Effector memory CD4-positive, alpha-beta T cell (primary cell): ENCODE data around the gene CCDC178.

Source experiments
- DNase-seq, 3 donors: peaks; one replicate each; pipeline ENCODE4 v3.0.0-alpha.2; 2020
- H3K27ac ChIP-seq: 2 replicates; pipeline ENCODE4 v1.7.0; 2013; ENCODE audit warnings: mild to moderate bottlenecking, low read length, moderate library complexity; ENCODE audit not compliant: insufficient read depth, poor library complexity, severe bottlenecking
- H3K27me3 ChIP-seq: replicated peaks from 2 replicates; pipeline ENCODE4 v1.7.0; 2013; ENCODE audit warnings: mild to moderate bottlenecking, low read length; ENCODE audit not compliant: insufficient read depth, control insufficient read depth, poor library complexity, severe bottlenecking
- H3K36me3 ChIP-seq: 2 replicates; pipeline ENCODE4 v1.7.0; 2013; ENCODE audit warnings: mild to moderate bottlenecking, low read length, moderate library complexity; ENCODE audit not compliant: control insufficient read depth, insufficient read depth
- H3K4me1 ChIP-seq: 2 replicates; pipeline ENCODE4 v1.7.0; 2013; ENCODE audit warnings: low read length, mild to moderate bottlenecking; ENCODE audit not compliant: control insufficient read depth, insufficient read depth, poor library complexity, severe bottlenecking
- H3K4me3 ChIP-seq: 2 replicates; pipeline ENCODE4 v1.7.0; 2013; ENCODE audit warnings: low read length, low read depth, mild to moderate bottlenecking; ENCODE audit not compliant: insufficient read depth, poor library complexity, severe bottlenecking
- H3K9me3 ChIP-seq: 2 replicates; pipeline ENCODE4 v1.7.0; 2013; ENCODE audit warnings: mild to moderate bottlenecking, low read length, moderate library complexity; ENCODE audit not compliant: control insufficient read depth
- total RNA-seq, 3 donors: gene quantifications; one replicate each; lab custom pipeline; 2026; lab: John Stamatoyannopoulos, UW

CCDC178 gene, protein sequence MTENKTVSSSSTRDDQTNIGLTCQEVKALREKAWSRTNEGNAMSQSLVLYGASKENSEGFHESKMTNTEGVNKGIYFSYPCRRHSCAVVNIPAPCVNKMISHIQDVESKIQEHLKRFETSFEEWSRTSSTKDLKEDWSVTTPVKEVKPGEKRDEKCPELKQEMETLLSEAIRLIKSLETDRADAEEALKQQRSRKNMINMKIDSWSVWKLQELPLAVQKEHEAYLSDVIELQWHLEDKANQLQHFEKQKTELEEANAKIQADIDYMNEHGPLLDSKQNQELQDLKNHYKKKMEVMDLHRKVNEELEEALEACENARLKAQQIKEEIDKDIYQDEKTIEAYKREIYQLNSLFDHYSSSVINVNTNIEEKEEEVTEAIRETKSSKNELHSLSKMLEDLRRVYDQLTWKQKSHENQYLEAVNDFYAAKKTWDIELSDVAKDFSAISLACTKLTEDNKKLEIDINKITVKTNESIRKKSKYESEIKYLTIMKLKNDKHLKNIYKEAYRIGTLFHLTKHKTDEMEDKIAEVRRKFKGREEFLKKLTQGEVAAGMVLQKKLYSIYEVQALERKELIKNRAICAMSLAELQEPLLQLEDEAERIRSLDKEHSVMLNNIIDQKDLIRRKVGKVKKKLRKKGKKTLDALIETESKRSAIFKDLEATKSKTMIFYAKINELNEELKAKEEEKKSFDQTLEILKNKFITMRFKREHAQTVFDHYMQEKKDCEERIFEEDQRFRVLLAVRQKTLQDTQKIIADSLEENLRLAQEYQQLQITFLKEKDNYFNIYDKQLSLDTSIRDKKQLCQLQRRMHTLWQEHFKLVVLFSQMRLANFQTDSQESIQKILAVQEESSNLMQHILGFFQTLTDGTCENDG
- 0 reads per million in 3 donors for total RNA-seq

DNA sequence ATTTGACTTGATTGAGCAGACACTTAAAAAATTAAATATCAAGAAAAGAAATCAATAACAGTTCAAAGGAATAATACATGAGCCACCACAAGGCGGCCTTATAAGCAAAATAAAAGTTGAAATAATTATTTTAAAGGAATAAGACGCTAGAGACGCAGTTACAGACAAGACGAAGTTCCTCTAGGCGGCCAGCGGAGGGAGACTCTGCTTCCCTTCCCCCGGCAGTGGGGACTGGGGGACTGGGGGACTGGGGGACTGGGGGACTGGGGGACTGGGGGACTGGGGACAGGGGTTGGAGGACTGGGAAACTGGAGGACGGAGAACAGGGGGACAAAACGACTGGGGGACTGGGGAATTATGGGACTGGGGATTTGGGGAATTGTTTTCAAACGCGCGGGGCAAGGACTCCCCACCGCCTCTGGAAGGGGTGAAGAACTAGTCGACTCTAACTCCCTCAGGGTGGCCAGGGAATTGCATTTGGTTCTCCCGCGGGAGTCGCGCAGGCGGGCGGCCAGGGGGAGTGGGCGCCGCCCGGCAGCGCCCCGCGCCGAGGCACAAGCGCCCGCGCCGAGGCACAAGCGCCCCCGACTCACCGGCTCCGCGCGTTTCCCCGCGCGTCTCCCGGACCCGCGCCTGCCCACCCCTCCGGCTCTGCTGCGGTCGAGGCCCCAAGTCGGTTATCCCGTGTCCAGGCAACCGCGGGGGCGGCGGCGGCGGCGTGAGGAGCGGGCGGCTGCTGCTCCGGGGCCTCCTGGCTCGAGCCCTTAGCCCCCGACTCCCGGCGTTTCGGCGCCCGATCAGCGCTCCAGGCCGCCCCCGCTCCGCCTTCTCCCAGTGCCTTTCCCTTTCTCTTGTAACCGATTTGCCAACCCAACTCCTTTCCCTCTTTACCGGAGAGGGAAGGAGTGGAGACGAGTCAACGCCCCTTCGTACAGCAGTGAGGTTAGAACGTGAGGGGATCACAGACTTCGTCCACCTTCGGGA lies at the start of gene CCDC178:
TSS of gene CCDC178 (minus strand) at position 662 of the 984 bp plus-strand sequence. CDS start 28,633 bp downstream, outside the sequence.
- Histone ChIP-seq H3K4me3 (no peak within 1 kb of the TSS), H3K9me3 (no peaks in the 10 kb centered on the region), H3K4me1 (no peaks in the 10 kb centered on the region), H3K36me3 (no peaks in the 10 kb centered on the region), H3K27me3 (no peaks in the 10 kb centered on the region), H3K27ac (no peak within 1 kb of the TSS)
- DNase-seq = no peak

DNA sequence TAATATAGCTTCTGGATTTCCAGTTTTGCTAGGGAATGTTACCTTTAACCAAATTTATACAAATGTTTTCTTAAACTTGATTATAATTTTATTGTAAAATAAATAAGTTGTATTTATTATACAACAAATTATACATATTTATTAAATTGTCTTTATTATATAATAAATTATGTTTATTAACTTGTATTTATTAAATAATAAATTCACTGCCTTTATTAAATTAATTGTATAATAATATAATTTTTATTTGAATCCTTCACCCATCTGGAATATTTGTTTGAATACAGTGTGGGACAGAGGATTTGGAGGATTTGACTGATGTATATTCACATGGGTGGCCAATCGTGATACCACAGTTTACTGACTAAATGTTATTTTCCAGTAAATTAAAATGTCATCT lies 43.4 kb upstream of the CCDC178 start:
- Histone ChIP-seq H3K9me3 (no peaks in the 10 kb centered on the region), H3K27me3 (no peaks in the 10 kb centered on the region), H3K4me1 (no peaks in the 10 kb centered on the region), H3K27ac (no peak overlapping the region), H3K36me3 (no peaks in the 10 kb centered on the region), H3K4me3 (no peak overlapping the region)
- DNase-seq = no peak

DNA sequence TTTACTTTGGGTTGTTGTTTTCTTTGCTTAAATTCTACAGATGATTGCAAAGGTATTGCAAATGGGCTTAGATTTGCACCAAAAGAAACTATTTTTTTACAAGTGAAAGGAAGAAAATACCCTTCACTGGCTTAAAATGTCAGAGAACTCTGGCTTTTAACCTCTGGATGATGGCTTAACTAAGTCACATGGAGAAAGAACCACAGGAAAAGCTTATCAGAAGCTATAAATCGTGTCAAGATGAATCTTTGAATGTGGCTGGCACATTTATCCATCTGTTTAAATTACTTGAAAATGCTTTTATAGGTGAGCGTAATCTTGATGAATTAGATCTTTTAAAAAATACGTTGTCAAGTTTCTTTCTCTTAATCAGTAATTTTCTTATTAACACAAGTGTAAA lies 32.0 kb upstream of the CCDC178 start:
- H3K9me3 ChIP-seq = no peaks in the 10 kb centered on the region
- no peaks in the 10 kb centered on the region for H3K4me1 ChIP-seq
- H3K27ac ChIP-seq = no peak overlapping the region
- H3K36me3 ChIP-seq = no peaks in the 10 kb centered on the region
- no peaks in the 10 kb centered on the region for H3K27me3 ChIP-seq
- DNase-seq = no peak
- no peak overlapping the region for H3K4me3 ChIP-seq

DNA sequence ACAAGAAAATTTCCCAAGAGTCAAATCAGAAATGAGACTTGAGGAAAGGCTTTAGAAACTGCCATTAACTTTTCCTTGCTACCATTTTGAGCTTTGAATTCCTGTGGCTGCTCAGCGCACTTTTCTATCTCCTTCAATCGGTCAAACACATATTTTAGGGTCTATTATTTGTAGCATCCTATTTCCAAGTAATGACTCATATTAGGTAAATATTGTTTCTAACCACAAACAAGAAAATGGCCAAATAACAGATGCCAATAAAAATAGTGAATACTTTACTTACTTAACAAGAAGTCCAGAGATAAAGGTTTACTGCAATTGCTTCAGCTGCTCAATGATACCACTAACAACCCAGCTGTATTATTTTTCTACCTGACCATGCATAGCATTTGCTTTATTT lies 29.7 kb upstream of the CCDC178 start:
- no peaks in the 10 kb centered on the region for H3K4me1 ChIP-seq
- no peak overlapping the region for H3K27ac ChIP-seq
- DNase-seq = no peak
- no peaks in the 10 kb centered on the region for H3K36me3 ChIP-seq
- no peak overlapping the region for H3K4me3 ChIP-seq
- H3K9me3 ChIP-seq = no peaks in the 10 kb centered on the region
- H3K27me3 ChIP-seq = no peaks in the 10 kb centered on the region

DNA sequence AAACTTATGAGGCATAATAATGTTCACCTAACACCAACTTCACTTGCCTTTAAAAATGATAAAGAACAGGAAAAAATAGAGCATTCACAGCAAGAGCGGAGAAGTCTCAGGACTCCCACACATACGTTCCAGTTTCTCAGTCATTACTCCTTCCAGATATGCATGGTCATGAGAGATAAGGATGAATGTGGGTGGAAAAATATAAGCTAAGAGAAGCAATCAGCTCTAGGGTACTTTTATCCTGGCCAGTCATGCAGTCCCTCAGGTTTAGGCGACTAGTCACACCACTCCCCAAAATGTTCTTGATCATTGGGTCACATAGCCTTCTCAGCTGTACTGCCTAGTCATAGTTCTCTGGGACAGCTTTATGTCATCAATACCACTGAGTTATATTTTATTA lies 29.2 kb upstream of the CCDC178 start:
- Histone ChIP-seq H3K4me1 (no peaks in the 10 kb centered on the region), H3K9me3 (no peaks in the 10 kb centered on the region), H3K36me3 (no peaks in the 10 kb centered on the region), H3K27ac (no peak overlapping the region), H3K4me3 (no peak overlapping the region), H3K27me3 (no peaks in the 10 kb centered on the region)
- no peak for DNase-seq

DNA sequence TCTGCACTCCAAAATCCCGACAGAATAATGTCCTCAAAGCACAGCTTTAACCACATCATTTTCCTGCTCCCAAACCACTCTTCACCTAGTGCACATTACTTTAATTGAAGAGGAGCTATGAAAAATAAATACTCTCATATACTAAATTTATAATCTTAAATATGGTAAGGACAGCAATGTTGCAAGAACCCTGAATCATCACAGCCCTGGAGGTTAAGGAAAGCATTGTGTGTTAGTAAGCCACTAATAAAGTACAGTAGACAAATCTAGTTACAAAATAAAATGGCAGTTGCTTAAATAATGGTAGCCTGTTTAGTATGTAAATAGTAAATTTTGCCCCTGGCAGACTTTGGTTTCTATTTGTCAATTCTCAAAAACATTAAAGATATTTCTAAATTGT lies 27.0 kb upstream of the CCDC178 start:
- Histone ChIP-seq H3K9me3 (no peaks in the 10 kb centered on the region), H3K27ac (no peak overlapping the region), H3K27me3 (no peaks in the 10 kb centered on the region), H3K4me1 (no peaks in the 10 kb centered on the region), H3K36me3 (no peaks in the 10 kb centered on the region), H3K4me3 (no peak overlapping the region)
- no peak for DNase-seq

DNA sequence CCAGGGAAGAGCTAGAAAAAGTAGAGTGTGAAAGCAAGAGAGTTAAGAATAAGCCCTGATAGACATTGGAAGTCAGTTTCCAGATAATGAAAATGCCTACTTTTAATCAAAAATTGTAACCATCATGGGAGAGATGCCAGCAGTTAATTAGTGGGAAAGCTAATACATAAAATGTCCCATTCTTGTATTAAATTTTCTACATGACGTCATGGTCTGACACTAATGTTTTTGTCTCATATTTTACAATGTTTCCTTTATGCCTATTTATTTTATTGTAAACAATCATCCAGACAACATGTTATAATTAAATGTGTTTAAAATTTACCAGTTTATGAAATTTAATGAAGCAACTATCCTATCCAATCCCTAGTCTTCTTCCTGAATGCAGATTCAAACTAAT lies 26.3 kb upstream of the CCDC178 start:
- Histone ChIP-seq H3K9me3 (no peaks in the 10 kb centered on the region), H3K4me1 (no peaks in the 10 kb centered on the region), H3K27ac (no peak overlapping the region), H3K4me3 (no peak overlapping the region), H3K36me3 (no peaks in the 10 kb centered on the region), H3K27me3 (no peaks in the 10 kb centered on the region)
- DNase-seq = no peak

DNA sequence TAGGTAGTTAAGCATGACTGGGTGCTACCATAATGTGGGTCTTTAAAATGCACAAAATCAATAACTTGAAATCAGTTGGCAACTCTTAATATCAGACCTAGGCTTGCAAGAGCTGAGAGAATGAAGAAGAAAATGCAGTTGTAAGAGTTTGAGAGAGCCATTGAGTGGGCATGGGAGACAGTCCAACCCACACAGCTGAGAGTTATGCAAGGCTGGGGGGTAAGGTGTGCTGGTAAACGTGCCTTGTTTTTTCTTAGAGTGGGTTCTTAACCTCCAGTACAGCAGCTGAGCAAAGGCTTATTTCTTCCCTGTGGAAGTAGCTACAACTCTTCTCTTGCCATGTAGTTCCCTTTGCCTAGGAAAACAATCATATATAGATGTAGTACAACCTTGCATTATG lies 20.2 kb upstream of the CCDC178 start:
- Histone ChIP-seq H3K27ac (no peak overlapping the region), H3K36me3 (no peaks in the 10 kb centered on the region), H3K27me3 (no peaks in the 10 kb centered on the region), H3K4me1 (no peaks in the 10 kb centered on the region), H3K4me3 (no peak overlapping the region), H3K9me3 (no peaks in the 10 kb centered on the region)
- no peak for DNase-seq

DNA sequence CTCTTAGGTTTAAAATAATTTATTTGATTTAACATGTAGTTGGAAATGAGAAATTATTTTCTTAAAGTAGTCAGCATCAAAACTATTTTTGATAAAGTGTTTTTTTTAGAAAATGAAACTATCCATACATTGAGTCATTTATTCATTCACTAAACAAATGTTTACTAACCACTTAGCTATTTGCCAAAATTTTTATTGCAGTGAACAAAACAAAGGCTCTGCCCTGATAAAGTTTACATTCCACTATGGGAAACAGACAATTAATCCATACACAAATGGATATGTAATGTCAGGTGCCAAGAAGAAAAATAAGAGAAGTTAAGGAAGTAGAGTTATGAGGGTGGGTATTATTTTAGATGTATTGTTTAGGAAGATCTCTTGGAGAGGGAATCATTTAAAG lies 19.1 kb upstream of the CCDC178 start:
- DNase-seq = no peak
- Histone ChIP-seq H3K4me3 (no peak overlapping the region), H3K27ac (no peak overlapping the region), H3K4me1 (no peaks in the 10 kb centered on the region), H3K27me3 (no peaks in the 10 kb centered on the region), H3K9me3 (no peaks in the 10 kb centered on the region), H3K36me3 (no peaks in the 10 kb centered on the region)
